ENCODE measurements around the gene FFAR1.

DNA sequence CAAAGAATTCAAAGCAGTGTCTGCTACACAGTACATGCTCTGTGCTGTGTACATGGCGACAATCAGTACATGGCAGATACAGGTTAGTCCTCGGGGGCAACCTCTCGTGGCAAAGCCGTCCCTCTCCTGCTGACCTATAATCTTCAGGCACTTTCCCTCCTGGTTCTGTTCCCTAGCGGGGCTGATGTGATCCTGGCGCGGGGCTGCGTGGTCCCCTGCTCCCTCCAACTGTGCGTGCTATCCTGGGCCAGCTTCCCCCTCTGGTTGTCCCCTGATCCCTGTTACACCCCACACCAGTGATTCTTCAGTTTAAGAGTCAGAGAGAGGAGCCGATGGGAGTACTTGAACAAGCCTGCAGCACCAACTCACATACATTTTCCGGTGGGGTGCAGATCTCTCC, 43.7 kb upstream of the FFAR1 start:
- no peak for TF ChIP-seq POLR2A (IDR thresholded peaks at IDR 0.05)
- TF ChIP-seq, protein P1, sequence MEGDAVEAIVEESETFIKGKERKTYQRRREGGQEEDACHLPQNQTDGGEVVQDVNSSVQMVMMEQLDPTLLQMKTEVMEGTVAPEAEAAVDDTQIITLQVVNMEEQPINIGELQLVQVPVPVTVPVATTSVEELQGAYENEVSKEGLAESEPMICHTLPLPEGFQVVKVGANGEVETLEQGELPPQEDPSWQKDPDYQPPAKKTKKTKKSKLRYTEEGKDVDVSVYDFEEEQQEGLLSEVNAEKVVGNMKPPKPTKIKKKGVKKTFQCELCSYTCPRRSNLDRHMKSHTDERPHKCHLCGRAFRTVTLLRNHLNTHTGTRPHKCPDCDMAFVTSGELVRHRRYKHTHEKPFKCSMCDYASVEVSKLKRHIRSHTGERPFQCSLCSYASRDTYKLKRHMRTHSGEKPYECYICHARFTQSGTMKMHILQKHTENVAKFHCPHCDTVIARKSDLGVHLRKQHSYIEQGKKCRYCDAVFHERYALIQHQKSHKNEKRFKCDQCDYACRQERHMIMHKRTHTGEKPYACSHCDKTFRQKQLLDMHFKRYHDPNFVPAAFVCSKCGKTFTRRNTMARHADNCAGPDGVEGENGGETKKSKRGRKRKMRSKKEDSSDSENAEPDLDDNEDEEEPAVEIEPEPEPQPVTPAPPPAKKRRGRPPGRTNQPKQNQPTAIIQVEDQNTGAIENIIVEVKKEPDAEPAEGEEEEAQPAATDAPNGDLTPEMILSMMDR (IDR thresholded peaks at IDR 0.05), result no peak
